Measurements from ENCODE around the gene ASPSCR1. TPM values are rescaled to one million over a fixed set of nuclear protein-coding genes. Genes with fewer than 3 reads are reported as not detected.
A peak's percentile ranks its signal among the peaks of the same experiment; 100 is the strongest.

Gene ASPSCR1, protein sequence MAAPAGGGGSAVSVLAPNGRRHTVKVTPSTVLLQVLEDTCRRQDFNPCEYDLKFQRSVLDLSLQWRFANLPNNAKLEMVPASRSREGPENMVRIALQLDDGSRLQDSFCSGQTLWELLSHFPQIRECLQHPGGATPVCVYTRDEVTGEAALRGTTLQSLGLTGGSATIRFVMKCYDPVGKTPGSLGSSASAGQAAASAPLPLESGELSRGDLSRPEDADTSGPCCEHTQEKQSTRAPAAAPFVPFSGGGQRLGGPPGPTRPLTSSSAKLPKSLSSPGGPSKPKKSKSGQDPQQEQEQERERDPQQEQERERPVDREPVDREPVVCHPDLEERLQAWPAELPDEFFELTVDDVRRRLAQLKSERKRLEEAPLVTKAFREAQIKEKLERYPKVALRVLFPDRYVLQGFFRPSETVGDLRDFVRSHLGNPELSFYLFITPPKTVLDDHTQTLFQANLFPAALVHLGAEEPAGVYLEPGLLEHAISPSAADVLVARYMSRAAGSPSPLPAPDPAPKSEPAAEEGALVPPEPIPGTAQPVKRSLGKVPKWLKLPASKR
- 10 to 100 TPM; 10.1 to 21.0 (median 17.1) TPM for total RNA-seq

- DNase-seq, result peak; percentile 51
- H3K36me3 ChIP-seq, result peaks cover 0 to 9% (median 0%) of the 10 kb centered on the region in 3 donors
- intact Hi-C loops (cut with DNase I), result no loop called here
- 0% methylated on average over 1 of the region's 76 CpGs; no CpG with 5 or more reads in 1 of the 2 donors for WGBS, 2 donors
- H3K27ac ChIP-seq, result peak within 1 kb of the TSS; percentile 92 to 95 (median 94)
- TF ChIP-seq CTCF (IDR thresholded peaks at IDR 0.05) (peak in 1 of 6 experiments; percentile 20), POLR2A (IDR thresholded peaks at IDR 0.05) (peak in 3 of 4 donors; percentile 62 to 90 (median 88))
- peaks cover 14 to 45% (median 15%) of the 10 kb centered on the region in 3 donors for H3K4me1 ChIP-seq
- no peaks in the 10 kb centered on the region for H3K27me3 ChIP-seq
- H3K9me3 ChIP-seq, result peaks cover 0 to 10% (median 0%) of the 10 kb centered on the region in 3 donors
- H3K4me3 ChIP-seq, result peak within 1 kb of the TSS; percentile 76 to 91 (median 82)
Measured at GRCh38 chr17:81977211-81977808, at the start of gene ASPSCR1. Gene ASPSCR1, plus strand, starts transcription at chr17:81977629. Its CDS starts 18 bp downstream, at chr17:81977647.

GRCh38 chr17:81927653-81928543, 49.5 kb upstream of the ASPSCR1 start, which contains the start of gene MAFG:
Gene MAFG, minus strand, starts transcription at chr17:81927735. Its CDS starts 4,550 bp downstream, at chr17:81923185.
- peak; percentile 66 for DNase-seq
- peaks cover 44 to 70% (median 49%) of the 10 kb centered on the region in 3 donors for H3K4me1 ChIP-seq
- H3K36me3 ChIP-seq, result peaks cover 0 to 2% (median 0%) of the 10 kb centered on the region in 3 donors
- WGBS, 2 donors, result 0% methylated on average over 1 to 7 of the region's 98 CpGs
- intact Hi-C loops (cut with DNase I), result no loop called here
- H3K9me3 ChIP-seq, result no peaks in the 10 kb centered on the region
- H3K4me3 ChIP-seq, result peak within 1 kb of the TSS; percentile 79 to 99 (median 97)
- H3K27ac ChIP-seq, result peak within 1 kb of the TSS; percentile 96 to 99 (median 99)
- TF ChIP-seq CTCF (IDR thresholded peaks at IDR 0.05) (peak in 4 of 6 experiments; percentile 4 to 45 (median 28)), POLR2A (IDR thresholded peaks at IDR 0.05) (peak in 3 of 4 donors; percentile 53 to 77 (median 75))
- peaks cover 0 to 27% (median 0%) of the 10 kb centered on the region in 4 donors for H3K27me3 ChIP-seq

GRCh38 chr17:81928544-81929252, 48.7 kb upstream of the ASPSCR1 start:
- Histone ChIP-seq H3K4me1 (peaks cover 36 to 62% (median 44%) of the 10 kb centered on the region in 3 donors), H3K27ac (peak overlapping the region in 2 of 4 donors; percentile 51 to 99), H3K4me3 (peak overlapping the region; percentile 79 to 99 (median 97)), H3K9me3 (no peaks in the 10 kb centered on the region), H3K27me3 (peaks cover 0 to 33% (median 0%) of the 10 kb centered on the region in 4 donors), H3K36me3 (no peaks in the 10 kb centered on the region)
- TF ChIP-seq CTCF (IDR thresholded peaks at IDR 0.05), result no peak
- TF ChIP-seq POLR2A (IDR thresholded peaks at IDR 0.05), result no peak
- 20 to 54% methylated on average over 6 to 16 of the region's 44 CpGs for WGBS, 2 donors
- intact Hi-C loops (cut with DNase I), result no loop called here
- DNase-seq, result no peak

DNA sequence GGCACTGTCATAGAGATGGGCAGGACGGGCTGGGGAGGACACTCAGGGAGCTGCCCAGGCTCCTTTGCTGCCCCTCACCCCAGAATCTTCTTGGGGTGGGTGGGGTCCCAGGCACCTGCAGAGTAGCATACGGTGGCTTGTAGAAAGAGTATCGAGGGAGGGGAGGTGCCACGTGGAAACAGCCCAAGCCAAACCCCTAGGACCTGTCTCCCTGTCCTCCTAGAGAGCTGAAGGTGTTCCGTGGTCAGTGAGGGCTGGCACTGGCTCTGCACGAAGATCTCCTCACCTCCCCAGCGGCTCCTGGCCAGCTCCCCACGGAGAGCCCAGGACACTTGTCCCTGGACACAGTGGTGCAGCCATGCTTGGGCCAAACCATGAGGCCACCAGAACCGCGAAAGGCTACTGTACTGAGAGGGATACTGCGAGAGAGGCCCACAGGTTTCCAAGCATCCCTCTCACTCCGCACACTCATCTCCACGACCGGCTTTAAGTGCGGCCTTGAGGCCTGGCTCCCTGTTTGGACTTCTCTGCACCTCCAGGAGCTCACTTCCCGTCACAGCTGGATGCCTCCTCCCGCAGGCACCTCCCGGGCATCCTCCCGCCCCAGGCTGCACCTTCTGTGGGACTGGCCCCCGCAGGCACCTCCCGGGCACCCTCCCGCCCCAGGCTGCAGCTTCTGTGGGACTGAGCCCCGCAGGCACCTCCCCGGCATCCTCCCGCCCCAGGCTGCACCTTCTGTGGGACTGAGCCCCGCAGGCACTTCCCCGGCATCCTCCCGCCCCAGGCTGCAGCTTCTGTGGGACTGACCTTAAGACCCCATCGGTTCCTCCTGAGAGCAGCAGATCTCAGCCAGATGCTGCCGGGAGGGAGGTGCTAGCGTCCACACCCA, 47.9 kb upstream of the ASPSCR1 start:
- DNase-seq, result no peak
- Histone ChIP-seq H3K27ac (no peak overlapping the region), H3K4me1 (peaks cover 28 to 54% (median 36%) of the 10 kb centered on the region in 3 donors), H3K36me3 (no peaks in the 10 kb centered on the region), H3K4me3 (no peak overlapping the region), H3K27me3 (peaks cover 0 to 33% (median 0%) of the 10 kb centered on the region in 4 donors), H3K9me3 (no peaks in the 10 kb centered on the region)
- WGBS, 2 donors, result 74 to 80% methylated on average over 4 to 9 of the region's 31 CpGs
- intact Hi-C loops (cut with DNase I), result no loop called here
- TF ChIP-seq POLR2A (IDR thresholded peaks at IDR 0.05), result no peak
- TF ChIP-seq CTCF (IDR thresholded peaks at IDR 0.05), result no peak

Measured in esophagus squamous epithelium (tissue), 5 donors.